OCI-LY7 (cell line): ENCODE results near the gene TMC1.

Experiments used
- EZH2phosphoT487 ChIP-seq: fragments of 200-600 bp; sonication (generic); IDR thresholded peaks from 2 replicates; pipeline ENCODE4 v1.6.1; 2018; ENCODE audit warnings: low read depth, borderline replicate concordance, mild to moderate bottlenecking, mixed run types, antibody characterized with exemption, low read length, moderate library complexity, mixed read lengths
- TF ChIP-seq, protein P1 (sequence below): fragments of 200-600 bp; sonication (generic); conservative IDR thresholded peaks from 2 replicates; pipeline ENCODE4 v1.5.1; 2014; ENCODE audit warnings: mild to moderate bottlenecking, antibody characterized with exemption, low read length, moderate library complexity, mixed read lengths

DNA sequence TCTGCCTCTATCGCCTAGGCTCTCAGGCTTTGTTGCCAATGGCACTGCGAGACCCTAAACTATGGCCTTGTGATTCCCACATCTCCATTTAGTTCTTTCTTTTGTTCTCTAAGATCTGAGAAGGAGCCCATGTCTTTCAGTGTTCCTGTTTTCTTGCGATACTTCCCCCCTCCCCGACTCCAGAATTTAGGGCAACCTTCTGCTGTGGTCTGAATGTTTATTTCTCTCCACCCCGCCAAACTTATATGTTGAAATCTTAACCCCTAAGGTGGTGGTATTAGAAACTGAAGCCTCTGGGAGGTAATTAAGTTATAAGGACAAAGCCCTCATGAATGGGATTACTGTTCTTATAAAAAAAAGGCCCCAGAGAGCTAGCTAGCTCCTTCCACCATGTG lies 6.4 kb downstream of the TMC1 start:
- TF ChIP-seq, protein P1, sequence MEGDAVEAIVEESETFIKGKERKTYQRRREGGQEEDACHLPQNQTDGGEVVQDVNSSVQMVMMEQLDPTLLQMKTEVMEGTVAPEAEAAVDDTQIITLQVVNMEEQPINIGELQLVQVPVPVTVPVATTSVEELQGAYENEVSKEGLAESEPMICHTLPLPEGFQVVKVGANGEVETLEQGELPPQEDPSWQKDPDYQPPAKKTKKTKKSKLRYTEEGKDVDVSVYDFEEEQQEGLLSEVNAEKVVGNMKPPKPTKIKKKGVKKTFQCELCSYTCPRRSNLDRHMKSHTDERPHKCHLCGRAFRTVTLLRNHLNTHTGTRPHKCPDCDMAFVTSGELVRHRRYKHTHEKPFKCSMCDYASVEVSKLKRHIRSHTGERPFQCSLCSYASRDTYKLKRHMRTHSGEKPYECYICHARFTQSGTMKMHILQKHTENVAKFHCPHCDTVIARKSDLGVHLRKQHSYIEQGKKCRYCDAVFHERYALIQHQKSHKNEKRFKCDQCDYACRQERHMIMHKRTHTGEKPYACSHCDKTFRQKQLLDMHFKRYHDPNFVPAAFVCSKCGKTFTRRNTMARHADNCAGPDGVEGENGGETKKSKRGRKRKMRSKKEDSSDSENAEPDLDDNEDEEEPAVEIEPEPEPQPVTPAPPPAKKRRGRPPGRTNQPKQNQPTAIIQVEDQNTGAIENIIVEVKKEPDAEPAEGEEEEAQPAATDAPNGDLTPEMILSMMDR = no peak
- TF ChIP-seq EZH2phosphoT487 = no peak
